SH-SY5Y (cell line): ENCODE measurements around the gene FEZ2.

Experiments
- GATA2 ChIP-seq: IDR thresholded peaks from 2 replicates; pipeline ENCODE4 v1.6.1; 2011; ENCODE audit warnings: mild to moderate bottlenecking, low read depth, low read length
- GATA3 ChIP-seq: IDR thresholded peaks from 2 replicates; pipeline ENCODE4 v1.6.1; 2011; ENCODE audit warnings: low read depth, mild to moderate bottlenecking, low read length, moderate library complexity

DNA sequence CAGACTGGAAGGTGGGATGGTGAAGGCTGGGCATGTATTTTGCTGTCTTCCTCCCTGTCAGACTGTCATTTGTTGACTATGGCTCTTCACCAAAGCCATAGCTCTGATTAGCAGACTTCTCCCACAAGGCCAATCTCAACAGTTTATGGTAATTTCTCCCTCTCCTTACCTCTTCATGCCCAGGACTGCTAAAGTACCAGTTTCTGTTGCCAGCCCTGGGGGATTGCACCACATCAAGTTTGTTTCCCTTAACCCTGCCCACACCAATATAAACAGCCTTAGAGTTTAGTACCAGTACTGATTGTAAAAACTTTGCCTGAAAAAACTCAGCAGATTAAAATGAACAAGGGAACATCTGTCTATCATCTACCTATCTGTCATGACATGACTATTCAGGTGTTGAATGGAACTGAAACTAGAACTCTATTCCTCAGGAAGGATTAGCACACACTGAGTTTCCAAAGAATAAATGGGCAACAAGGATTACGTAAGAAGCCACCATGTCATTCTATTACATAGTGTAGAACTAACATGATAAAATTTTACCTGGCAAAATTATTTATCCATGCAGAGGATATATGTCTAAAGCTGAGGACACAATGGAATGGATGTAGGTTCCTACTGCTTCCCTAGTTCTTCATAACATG is 13.7 kb downstream of the FEZ2 start:
- TF ChIP-seq GATA2 (no peak), GATA3 (no peak)
